GM18498 (cell line): ENCODE measurements around the gene CDC37.
"Not testable (repeated sequence)": the region's sequence is repeated elsewhere in the genome, so short reads cannot be mapped to it uniquely, and the experiment has no call there.

Source experiments
- ATAC-seq: cut with Tn5 transposase; IDR thresholded peaks from one replicate; pipeline ENCODE4 v1.9.1; 2021; ENCODE audit warnings: mild to moderate bottlenecking, moderate library complexity; ENCODE audit not compliant: unreplicated experiment

Gene CDC37

GRCh38 chr19:10395917-10396316 is 7.4 kb downstream of the CDC37 start:
- ATAC-seq: no peak

- ATAC-seq: no peak
Measured at GRCh38 chr19:10395436-10395835, 7.9 kb downstream of the CDC37 start.

- ATAC-seq: no peak
Measured at GRCh38 chr19:10395003-10395402, 8.3 kb downstream of the CDC37 start.

DNA sequence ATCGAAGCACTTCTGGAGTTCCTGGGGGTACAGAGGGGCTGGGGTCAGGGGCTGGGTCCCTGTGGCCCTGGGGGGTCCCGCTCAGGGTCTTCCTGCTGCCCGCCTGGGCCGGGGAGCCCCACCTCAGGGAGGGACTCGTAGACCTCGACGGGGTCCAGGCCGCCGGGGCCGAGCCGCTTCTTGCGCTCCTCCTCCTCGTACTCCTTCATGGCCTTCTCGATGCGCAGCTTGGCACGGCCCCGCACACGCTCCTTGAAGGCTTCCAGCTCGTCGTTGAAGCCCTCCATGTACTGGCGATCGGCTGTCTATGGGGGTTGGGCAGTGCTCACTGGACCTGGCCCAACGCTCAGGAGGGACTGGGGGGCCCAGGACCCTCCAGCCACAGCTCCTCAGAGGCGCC is 10.2 kb downstream of the CDC37 start:
- no peak for ATAC-seq

DNA sequence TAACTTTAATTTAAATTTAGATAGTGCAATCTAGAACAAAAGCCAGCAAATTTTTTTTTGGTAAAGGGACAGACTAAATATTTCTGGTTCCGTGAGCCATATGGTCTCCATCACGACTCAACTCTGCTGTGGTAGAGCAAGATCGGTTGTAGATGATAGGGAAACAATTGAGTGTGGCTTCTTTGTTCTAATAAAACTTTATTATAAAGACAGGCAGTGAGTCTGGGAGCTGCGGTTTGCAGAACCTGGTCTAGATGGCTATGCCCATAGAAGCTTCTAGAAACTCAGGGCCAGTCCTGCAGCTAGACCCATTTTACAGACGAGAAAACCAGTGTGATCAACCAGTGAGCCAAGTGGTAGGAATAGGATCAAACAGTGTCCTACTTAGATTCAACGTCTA is 11.2 kb downstream of the CDC37 start:
- ATAC-seq: no peak

- no peak for ATAC-seq
Measured at GRCh38 chr19:10390652-10391286, 12.6 kb downstream of the CDC37 start.

- ATAC-seq: no peak
Measured at GRCh38 chr19:10389863-10390262, 13.5 kb downstream of the CDC37 start.

DNA sequence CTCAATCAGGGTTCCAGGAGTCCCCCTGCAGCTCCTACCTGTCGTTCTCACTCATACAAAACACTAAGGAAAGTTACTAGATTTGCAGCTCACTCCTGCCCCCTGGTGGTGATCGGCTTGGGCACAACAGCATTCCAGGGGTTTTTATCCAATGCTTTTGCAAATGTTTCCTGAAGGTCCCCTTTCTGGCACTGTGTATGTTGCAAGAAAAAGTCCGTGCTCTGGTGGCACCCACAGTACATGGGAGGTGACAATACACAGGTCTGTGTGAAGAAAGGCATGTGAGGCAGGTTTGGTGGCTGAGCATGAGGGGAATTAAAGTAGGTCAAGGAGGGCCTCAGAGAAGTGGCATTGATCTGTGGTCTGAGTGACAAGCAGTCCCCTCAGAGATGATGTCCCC is 14.4 kb downstream of the CDC37 start:
- no peak for ATAC-seq

DNA sequence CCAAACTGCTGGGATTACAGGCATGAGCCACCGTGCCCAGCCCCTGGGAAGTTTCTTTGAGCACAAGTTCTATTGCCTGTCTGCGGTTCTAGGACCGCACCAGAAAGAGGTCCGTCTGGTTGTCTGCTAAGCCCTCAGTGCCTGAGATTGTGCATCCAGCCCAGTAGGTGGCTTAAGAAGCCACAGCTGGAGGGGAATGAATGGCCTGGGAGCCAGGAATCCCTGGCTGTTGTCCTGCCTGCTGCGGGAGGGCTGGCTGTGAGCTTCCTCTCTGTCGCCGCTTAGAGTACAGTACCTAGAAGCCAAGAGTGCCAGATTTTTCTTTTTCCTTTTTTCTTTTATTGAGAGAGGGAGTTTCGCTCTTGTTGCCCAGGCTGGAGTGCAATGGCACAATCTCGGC is 18.8 kb downstream of the CDC37 start:
- no peak for ATAC-seq

GRCh38 chr19:10383223-10383499 is 20.2 kb downstream of the CDC37 start:
- ATAC-seq: not testable (repeated sequence)

GRCh38 chr19:10380313-10381102 is 22.8 kb downstream of the CDC37 start, which contains the start of gene TYK2:
Gene TYK2 (minus strand): TSS chr19:10380572. CDS start chr19:10378406, 2,166 bp downstream.
- peak; percentile 96 for ATAC-seq

DNA sequence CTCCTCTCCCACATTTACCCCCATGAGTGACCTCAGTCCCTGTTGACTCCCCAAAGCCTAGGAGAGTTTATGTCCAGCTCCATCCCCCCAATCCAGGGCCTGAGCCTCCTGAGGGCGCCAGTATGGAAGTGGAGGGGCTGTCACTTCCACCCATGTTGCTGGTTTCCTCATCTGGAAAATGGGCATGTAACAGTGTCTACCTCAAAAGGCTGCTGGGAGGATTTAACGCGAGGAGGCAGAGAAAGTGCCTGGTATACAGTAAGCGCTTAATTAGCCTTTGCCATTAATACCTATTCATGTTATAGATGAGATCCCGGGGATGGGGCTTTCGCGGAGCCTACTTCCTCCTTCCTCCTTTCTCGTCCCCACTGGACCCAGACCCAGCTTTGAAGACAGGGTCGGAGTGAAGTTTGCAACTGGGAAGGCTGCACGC is 23.4 kb downstream of the CDC37 start:
- no peak for ATAC-seq

DNA sequence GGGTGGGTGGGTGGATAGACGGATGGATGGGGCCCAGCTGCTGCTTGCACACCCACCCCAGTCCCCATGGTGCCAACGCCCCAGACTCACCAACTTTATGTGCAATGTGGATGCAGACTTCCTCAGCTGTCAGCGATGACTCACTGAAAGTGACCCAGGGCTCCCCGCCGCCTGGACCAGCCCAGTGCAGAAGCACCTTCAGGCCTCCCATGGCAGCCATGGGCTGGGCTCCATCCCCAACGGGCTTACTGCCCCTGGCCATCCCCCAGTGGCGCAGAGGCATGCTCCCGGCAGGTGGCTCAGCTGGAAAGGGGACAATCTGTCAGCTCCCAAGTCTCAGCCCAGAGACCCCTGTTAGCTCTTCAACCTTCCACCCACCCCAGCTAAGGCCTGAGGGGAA is 25.2 kb downstream of the CDC37 start:
- ATAC-seq: no peak

DNA sequence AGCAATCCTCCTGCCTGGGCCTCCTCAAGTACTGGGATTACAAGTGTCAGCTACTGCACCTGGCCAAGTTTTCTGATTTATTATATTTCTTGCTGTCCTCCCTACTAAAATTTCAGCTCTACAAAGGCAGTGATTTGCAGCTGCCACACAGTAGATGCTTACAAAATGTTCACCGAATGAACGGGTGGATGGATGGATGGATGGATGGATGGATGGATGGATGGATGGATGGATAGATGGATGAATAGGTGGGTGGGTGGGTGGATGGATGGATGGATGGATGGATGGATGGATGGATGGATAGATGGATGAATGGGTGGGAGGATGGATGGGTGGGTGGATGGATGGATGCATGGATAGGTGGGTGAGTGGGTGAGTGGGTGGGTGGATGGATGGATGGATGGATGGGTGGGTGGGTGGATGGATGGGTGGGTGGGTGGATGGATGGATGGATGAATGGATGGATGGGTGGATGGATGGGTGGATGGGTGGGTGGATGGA is 26.2 kb downstream of the CDC37 start:
- ATAC-seq: not testable (repeated sequence)

GRCh38 chr19:10374931-10375330 is 28.4 kb downstream of the CDC37 start:
- no peak for ATAC-seq

GRCh38 chr19:10372690-10373089 is 30.7 kb downstream of the CDC37 start:
- no peak for ATAC-seq

DNA sequence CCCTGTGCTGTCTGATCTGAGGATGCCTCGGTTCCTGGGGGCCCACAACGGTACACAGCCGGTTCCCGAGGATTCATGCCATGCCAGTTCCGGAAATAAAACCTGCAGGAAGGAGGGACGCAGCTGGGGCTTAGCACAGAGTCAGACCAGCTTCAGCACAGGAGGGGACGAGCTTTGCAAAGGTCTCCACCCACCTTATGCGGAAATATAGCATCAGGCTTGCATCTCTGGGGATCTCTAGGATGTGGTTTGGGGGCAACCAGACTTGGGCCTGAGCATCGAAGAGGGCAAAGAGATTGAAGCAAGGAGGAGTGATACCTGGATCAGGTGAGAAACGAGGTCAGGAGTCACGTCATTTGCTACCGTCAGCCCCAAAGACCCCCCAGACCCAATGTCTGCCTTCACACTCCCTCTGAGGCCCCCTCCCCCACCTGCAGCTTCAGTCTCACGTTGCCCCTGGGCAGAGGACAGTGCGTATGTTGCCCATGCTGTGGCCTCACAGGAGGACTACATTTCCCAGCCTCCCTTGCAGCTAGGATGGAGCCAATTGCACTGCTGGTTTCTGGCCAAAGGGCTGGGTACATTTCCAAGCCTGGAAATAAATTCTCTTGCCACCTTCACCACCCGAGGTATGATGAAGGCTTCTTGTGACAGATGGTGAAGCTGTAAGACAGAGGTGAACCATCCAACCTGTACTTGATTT is 35.1 kb downstream of the CDC37 start:
- ATAC-seq: no peak

DNA sequence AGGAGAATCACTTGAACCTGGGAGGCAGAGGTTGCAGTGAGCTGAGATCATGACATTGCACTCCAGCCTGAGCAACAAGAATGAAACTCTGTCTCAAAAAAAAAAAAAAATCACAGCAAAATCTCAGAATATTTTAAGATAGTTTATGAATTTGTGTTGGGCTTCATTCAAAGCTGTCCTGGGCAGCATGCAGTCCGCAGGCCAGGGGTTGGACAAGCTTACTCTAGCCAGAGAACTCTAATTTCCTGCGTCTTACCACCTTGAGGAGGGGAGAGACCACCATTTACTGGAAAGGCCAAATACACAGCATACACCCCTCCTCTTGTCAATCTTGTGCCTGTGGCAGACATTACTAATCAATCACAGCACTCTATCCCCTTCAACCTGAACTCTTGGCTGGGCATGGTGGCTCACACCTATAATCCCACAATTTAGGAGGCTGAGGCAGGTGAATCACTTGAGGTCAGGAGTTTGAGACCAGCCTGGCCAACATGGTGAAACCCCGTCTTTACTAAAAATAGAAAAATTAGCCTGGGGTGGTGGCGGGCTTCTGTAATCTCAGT is 36.3 kb downstream of the CDC37 start:
- not testable (repeated sequence) for ATAC-seq

DNA sequence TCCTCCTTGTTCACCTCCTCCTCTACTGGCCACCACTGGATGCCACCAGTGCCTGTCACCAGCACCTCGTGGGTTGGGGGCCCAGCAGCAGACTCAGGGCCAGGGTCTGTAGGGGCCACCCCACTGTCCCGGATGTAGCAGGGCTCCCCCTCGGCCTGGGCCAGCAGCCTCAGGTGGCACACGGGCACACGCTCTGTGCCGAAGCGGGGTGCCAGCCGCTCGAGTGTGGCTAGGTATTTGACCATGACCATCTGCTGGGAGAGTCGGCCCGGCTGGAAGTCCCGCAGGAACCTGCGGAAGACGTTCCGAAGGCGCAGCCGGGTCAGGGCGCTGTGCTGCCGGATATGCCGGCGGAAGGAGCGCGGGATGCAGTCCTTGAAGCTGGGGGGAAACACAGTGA is 37.8 kb downstream of the CDC37 start:
- no peak for ATAC-seq

DNA sequence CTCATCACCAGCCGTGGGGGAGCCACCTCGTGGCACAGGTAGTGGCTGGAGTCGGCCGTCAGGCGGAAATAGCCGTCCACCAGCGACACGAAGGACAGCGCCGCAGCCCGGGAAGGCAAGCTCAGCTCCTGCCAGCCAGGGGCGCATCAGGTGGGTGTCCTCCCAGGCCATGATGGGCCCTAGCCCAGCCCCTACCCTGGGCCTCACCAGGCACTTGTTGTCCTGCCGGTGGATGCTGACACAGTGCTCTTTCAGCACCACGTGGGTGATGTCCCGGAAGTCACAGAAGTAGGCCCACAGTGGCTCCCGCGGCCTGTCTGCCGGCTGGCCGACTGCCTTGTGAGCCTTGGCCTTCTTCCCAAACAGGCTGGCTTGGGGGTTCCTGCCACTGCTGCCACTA is 38.7 kb downstream of the CDC37 start:
- no peak for ATAC-seq

DNA sequence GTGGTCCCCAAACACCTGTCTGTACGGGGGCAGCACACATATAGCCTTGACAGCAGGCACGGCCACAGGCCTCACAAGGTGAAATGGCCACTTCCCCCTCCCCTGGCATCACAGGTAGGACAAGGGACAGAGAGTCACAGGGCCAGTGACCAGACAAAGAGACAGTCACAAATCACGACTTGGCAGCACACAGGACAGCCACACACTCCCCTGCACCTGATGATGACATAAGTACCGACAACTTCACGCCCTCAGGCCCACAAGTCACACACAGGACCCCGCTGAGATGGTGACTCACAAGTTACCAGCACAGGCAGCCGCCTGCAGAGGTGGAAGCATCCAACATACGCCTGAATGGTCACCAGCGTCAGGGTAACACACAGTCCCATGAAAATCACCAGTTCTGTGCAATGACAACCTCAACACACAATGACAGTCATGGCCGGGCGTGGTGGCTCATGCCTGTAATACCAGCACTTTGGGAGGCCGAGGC is 39.5 kb downstream of the CDC37 start:
- ATAC-seq: no peak
